Measurements from ENCODE around the gene CDKL1. TPM values are rescaled to one million over a fixed set of nuclear protein-coding genes. Genes with fewer than 3 reads are reported as not detected.

CDKL1 gene
- total and polyA plus RNA-seq, 2 of the 13 experiments (the other 11 are each of a cell fraction or from before 2014, with no cell fraction given) = 4.4 to 5.1 TPM

DNA sequence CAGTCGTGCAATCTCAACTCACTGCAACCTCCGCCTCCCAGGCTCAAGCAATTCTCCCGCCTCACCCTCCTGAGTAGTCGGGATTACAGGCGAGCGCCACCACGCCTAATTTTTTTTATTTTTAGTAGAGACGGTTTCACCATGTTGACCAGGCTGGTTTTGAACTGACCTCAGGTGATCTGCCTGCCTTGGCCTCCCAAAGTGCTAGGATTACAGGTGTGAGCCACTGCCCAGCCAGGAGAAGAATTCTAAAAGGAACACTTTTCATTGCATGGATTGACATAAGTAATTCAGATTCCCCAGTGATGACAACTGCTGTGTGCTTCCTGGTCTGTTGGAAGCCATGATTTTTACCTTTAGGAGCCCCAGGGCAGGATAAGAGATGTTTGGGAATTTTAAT, 62.5 kb downstream of the CDKL1 start:
- ATAC-seq (no peak), DNase-seq (ENCODE audit: low spot score) (no peak), FAIRE-seq (no peak)
- Histone ChIP-seq H3K27ac (ENCODE audit: extremely low read length, insufficient read depth, low read length) (no peak overlapping the region), H3K9me3 (ENCODE audit: low read length) (no peaks in the 10 kb centered on the region), H3K4me3 (replicated peaks in 1 of 3; ENCODE audit: insufficient read depth in 1 of 3, low read depth in 2 of 3, low read length in 3 of 3) (no peak overlapping the region), H3K27me3 (ENCODE audit: control insufficient read depth in 1 of 2, insufficient read depth in 2 of 2, low read length in 2 of 2) (no peaks in the 10 kb centered on the region), H4K20me1 (ENCODE audit: insufficient read depth, low read length) (no peaks in the 10 kb centered on the region), H3K36me3 (replicated peaks in 1 of 2; ENCODE audit: control insufficient read depth in 1 of 2, insufficient read depth in 2 of 2, low read length in 2 of 2) (peaks cover 2 to 16% of the 10 kb centered on the region in 2 experiments; a peak in 1 of 5 replicates), H3K9ac (ENCODE audit: insufficient read depth, low read depth, low read length) (no peak overlapping the region), H3K79me2 (ENCODE audit: insufficient read depth, low read length) (no peaks in the 10 kb centered on the region), H2AFZ (ENCODE audit: low read length) (no peak overlapping the region), H3K4me1 (ENCODE audit: insufficient read depth, low read length) (peaks cover 14% of the 10 kb centered on the region), H3K4me2 (ENCODE audit: low read depth, low read length) (no peak overlapping the region)
- 96% methylated on average over 8 of the region's 8 CpGs for WGBS (ENCODE audit: low lambda C conversion rate)
- CTCF ChIA-PET (ENCODE audit: low intra/inter-chr PET ratio, low total read pairs) = no interaction called here
- POLR2A ChIA-PET = no interaction called here
- intact Hi-C loops (cut with micrococcal nuclease; ENCODE audit: unreplicated experiment) (no loop called here), in situ Hi-C loops (cut with HindIII; ENCODE audit: extremely low pct_ligation_motif_present, low pct_unique_long_range_greater_than_20kb) (no loop called here)
- TF ChIP-seq MED13 (CRISPR knock-in tag; IDR thresholded peaks at IDR 0.05) (no peak), HNRNPUL1 (IDR thresholded peaks at IDR 0.05; ENCODE audit: low read depth, low read length) (no peak), ZNF720 (CRISPR knock-in tag; IDR thresholded peaks at IDR 0.05) (no peak), PHF20 (CRISPR knock-in tag; IDR thresholded peaks at IDR 0.05) (no peak)
- TF ChIP-seq, protein P1, sequence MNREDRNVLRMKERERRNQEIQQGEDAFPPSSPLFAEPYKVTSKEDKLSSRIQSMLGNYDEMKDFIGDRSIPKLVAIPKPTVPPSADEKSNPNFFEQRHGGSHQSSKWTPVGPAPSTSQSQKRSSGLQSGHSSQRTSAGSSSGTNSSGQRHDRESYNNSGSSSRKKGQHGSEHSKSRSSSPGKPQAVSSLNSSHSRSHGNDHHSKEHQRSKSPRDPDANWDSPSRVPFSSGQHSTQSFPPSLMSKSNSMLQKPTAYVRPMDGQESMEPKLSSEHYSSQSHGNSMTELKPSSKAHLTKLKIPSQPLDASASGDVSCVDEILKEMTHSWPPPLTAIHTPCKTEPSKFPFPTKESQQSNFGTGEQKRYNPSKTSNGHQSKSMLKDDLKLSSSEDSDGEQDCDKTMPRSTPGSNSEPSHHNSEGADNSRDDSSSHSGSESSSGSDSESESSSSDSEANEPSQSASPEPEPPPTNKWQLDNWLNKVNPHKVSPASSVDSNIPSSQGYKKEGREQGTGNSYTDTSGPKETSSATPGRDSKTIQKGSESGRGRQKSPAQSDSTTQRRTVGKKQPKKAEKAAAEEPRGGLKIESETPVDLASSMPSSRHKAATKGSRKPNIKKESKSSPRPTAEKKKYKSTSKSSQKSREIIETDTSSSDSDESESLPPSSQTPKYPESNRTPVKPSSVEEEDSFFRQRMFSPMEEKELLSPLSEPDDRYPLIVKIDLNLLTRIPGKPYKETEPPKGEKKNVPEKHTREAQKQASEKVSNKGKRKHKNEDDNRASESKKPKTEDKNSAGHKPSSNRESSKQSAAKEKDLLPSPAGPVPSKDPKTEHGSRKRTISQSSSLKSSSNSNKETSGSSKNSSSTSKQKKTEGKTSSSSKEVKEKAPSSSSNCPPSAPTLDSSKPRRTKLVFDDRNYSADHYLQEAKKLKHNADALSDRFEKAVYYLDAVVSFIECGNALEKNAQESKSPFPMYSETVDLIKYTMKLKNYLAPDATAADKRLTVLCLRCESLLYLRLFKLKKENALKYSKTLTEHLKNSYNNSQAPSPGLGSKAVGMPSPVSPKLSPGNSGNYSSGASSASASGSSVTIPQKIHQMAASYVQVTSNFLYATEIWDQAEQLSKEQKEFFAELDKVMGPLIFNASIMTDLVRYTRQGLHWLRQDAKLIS (CRISPR knock-in tag; IDR thresholded peaks at IDR 0.05) = no peak
- TF ChIP-seq, protein P2, sequence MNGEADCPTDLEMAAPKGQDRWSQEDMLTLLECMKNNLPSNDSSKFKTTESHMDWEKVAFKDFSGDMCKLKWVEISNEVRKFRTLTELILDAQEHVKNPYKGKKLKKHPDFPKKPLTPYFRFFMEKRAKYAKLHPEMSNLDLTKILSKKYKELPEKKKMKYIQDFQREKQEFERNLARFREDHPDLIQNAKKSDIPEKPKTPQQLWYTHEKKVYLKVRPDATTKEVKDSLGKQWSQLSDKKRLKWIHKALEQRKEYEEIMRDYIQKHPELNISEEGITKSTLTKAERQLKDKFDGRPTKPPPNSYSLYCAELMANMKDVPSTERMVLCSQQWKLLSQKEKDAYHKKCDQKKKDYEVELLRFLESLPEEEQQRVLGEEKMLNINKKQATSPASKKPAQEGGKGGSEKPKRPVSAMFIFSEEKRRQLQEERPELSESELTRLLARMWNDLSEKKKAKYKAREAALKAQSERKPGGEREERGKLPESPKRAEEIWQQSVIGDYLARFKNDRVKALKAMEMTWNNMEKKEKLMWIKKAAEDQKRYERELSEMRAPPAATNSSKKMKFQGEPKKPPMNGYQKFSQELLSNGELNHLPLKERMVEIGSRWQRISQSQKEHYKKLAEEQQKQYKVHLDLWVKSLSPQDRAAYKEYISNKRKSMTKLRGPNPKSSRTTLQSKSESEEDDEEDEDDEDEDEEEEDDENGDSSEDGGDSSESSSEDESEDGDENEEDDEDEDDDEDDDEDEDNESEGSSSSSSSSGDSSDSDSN (CRISPR knock-in tag; IDR thresholded peaks at IDR 0.05) = no peak
- BruUV-seq (replicated peaks) = no TSS peak
